HG03135 (cell line): ENCODE data around the gene LRP1B.
"Not testable (repeated sequence)": the region's sequence is repeated elsewhere in the genome, so short reads cannot be mapped to it uniquely, and the experiment has no call there.

Experiments used
- ATAC-seq: cut with Tn5 transposase; IDR thresholded peaks from one replicate; pipeline ENCODE4 v1.9.1; 2021; ENCODE audit warnings: mild to moderate bottlenecking, moderate library complexity; ENCODE audit not compliant: unreplicated experiment

LRP1B gene

GRCh38 chr2:141199711-141200110 lies 931.1 kb downstream of the LRP1B start:
- no peak for ATAC-seq

GRCh38 chr2:141195087-141195486 lies 935.7 kb downstream of the LRP1B start:
- ATAC-seq: no peak

- no peak for ATAC-seq
Observed at GRCh38 chr2:141187075-141187439, 943.8 kb downstream of the LRP1B start.

GRCh38 chr2:141186413-141187074 lies 944.3 kb downstream of the LRP1B start:
- no peak for ATAC-seq

- no peak for ATAC-seq
Observed at GRCh38 chr2:141182246-141182645, 948.6 kb downstream of the LRP1B start.

GRCh38 chr2:141169117-141169516 lies 961.7 kb downstream of the LRP1B start:
- not testable (repeated sequence) for ATAC-seq

GRCh38 chr2:141162314-141162713 lies 968.5 kb downstream of the LRP1B start:
- no peak for ATAC-seq

GRCh38 chr2:141151611-141152286 lies 979.1 kb downstream of the LRP1B start:
- no peak for ATAC-seq

- ATAC-seq: no peak
Observed at GRCh38 chr2:141142025-141142424, 988.8 kb downstream of the LRP1B start.

- no peak for ATAC-seq
Observed at GRCh38 chr2:141137122-141137693, 993.6 kb downstream of the LRP1B start.

- no peak for ATAC-seq
Observed at GRCh38 chr2:141133883-141134282, 996.9 kb downstream of the LRP1B start.

- no peak for ATAC-seq
Observed at GRCh38 chr2:141125432-141125831, 1005.4 kb downstream of the LRP1B start.

GRCh38 chr2:141118836-141119235 lies 1012.0 kb downstream of the LRP1B start:
- ATAC-seq: no peak

- no peak for ATAC-seq
Observed at GRCh38 chr2:141113301-141113700, 1017.5 kb downstream of the LRP1B start.

- ATAC-seq: no peak
Observed at GRCh38 chr2:141109633-141110032, 1021.2 kb downstream of the LRP1B start.

GRCh38 chr2:141105763-141106162 lies 1025.1 kb downstream of the LRP1B start:
- no peak for ATAC-seq

- no peak for ATAC-seq
Observed at GRCh38 chr2:141103216-141103615, 1027.6 kb downstream of the LRP1B start.

- ATAC-seq: no peak
Observed at GRCh38 chr2:141079231-141079630, 1051.6 kb downstream of the LRP1B start.

- ATAC-seq: no peak
Observed at GRCh38 chr2:141075753-141076152, 1055.1 kb downstream of the LRP1B start.

- no peak for ATAC-seq
Observed at GRCh38 chr2:141068053-141068682, 1062.6 kb downstream of the LRP1B start.

GRCh38 chr2:141065042-141065441 lies 1065.8 kb downstream of the LRP1B start:
- no peak for ATAC-seq

- no peak for ATAC-seq
Observed at GRCh38 chr2:141063406-141063805, 1067.4 kb downstream of the LRP1B start.
